HuH-7 (cell line): ENCODE data around the gene TRIM14.
"Not testable (repeated sequence)": the region's sequence is repeated elsewhere in the genome, so short reads cannot be mapped to it uniquely, and the experiment has no call there.

ENCODE experiments used
- DNase-seq: peaks from one replicate; pipeline ENCODE4 v3.0.0; 2011; ENCODE audit warnings: low spot score

Gene TRIM14

DNA sequence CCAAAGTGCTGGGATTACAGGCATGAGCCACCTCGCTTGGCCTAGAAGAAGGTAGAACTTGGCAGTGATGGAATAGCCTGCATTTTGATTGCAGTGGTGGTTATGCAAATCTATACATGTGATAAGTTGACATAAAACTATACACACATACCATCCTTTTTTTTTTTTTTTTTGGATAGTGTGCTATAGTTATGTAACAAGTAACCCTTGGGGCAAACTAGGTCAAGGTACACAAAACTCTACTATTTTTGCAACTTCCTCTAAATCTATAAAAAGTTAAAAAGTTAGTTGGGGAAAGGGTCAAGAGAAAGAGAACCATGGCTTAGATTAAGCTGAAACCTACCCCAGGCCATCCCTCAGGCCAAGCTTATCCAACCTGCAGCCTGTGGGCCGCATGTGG lies 11.1 kb downstream of the TRIM14 start:
- no peak for DNase-seq

DNA sequence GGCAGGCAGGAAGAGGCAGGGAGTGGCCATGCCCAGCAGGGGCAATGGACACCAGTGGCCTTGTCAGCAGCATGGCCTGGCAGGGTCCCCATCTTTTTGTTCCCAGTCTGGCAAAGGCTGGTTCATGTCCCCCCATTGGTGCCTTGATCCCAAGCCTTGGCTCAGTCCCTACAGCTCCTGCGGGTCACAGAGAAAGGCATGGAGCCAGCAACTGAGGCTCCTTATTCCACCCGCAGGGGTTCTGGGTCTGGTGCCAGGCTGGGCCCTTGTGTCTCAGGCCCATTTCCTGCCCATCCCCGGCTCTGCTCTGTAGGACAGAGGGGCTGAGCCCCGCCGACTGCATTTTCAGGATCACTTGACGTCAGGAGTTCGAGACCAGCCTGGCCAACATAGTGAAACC lies 14.0 kb downstream of the TRIM14 start:
- DNase-seq: no peak

DNA sequence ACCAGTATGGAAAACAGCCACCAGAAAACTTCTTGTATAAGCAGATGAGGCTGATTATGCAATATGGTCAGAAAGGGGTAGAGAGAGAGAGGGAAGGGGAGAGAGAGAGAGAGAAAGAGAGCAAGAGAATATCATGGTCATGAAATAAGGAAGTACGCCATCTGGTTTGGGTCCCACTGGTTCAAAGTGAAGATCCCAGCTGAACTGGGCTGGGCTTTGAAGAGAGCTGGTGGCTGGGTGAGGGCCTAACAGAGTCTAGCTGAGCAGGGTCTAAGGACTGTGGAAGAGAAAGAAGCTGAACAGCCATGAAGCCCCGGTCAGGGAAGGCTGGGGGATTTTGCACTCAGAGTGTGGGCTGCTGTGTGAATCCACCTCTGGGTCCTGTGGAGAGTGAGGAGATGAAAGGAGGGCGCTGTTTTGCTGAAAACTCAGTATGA lies 14.6 kb downstream of the TRIM14 start:
- no peak for DNase-seq

DNA sequence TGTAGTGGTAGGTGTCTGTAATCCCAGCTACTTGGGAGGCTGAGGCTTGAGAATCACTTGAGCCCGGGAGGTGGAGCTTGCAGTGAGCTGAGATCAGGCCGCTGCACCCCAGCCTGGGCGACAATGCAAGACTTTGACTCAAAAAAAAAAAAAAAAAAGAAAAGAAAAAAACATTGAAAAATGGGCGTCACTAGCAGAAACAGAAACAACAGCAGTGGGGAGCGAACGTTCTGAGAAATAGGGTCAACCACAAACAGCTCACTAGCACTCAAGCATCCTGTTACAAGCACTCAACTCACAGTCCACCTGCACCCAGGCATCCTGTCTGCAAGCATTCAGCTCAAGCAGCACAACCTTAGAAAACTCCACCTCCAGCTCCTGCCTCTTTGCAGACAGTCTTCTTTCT lies 17.2 kb downstream of the TRIM14 start:
- DNase-seq: no peak

DNA sequence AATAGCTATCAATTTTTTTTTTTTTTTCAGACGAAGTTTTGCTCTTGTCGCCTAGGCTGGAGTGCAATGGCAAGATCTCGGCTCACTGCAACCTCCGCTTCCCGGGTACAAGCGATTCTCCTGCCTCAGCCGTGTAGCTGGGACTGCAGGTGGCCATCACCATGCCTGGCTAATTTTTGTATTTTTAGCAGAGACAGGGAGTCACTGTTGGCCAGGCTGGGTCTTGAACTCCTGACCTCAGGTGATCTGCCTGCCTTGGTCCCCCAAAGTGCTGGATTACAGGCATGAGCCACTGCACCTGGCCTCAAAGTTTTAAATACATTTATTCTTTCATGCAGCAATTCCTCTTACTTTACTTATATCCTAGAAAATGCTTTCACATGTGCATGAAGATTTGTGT lies 17.6 kb downstream of the TRIM14 start:
- DNase-seq: no peak

DNA sequence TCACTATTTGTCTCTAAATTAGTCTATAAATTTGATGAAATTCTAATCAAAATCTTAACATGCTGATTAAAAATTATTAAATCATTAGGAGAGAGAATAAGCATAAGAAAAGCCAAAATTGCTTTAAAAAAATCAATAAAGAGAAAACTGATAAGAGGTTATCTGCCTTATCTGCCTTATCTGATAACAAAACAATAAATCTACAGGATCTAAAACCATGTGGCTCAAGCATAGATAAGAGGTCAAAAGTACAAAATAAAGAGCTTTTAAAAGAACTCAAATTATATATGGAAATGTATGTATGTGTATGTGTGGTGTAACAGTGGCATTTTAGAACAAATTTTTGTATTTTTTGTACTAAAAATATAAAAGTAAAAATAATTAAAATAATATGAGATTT lies 18.6 kb downstream of the TRIM14 start:
- DNase-seq: no peak

DNA sequence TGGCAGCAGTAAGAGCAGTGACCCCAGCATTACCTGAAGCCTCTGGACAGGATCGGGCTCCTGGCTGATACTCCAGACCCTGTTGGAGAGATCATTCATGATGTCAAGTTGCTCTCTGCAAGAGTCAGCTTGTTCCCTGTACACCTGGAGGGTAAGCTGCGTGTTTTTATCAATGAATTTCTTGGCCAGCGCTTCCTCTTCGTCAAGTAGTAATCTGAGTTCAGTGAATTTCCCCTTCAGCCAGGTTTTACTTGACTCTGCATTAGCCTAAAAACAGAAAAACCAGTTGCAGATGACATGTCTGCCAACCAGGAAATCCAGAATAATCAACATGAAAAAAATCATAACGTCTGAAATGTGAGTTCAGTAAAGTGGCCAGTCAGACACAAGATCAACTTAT lies 19.1 kb downstream of the TRIM14 start:
- DNase-seq: no peak

DNA sequence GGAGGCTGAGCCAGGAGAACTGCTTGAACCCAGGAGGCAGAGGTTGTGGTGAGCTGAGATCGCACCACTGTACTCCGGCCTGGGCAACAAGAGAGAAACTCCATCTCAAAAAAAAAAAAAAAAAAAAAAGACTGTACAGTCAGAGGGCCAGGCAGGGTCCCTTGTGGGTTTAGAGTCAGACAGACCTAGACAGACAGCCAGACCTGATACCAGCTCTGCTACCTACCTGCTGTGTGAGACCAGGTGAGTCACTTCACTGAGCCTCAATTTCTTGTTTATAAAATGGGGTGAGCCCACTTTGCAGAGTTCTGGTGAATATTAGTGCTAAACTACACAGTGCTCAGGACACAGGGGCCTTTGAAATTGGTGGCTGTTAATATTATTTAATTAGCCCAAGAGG lies 19.7 kb downstream of the TRIM14 start:
- DNase-seq: no peak

DNA sequence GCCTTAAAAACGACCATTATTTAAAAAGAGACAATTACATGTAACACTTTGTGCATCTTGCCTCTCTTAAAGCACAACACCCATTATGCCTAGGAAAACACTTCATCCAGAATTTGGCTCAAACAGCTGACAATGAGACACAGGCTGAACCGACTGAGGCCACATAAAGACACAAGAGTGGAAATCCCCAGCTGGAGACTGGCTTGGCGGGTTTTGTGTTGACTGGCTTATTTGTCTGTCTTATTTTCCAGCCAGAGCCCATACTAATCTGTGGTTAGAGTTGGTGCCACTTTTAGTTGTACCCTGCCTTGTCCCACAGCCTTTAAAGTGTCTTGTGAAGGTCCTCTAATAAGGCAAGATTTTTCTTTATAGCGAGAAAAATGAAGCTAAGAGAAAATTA lies 21.2 kb downstream of the TRIM14 start:
- no peak for DNase-seq

DNA sequence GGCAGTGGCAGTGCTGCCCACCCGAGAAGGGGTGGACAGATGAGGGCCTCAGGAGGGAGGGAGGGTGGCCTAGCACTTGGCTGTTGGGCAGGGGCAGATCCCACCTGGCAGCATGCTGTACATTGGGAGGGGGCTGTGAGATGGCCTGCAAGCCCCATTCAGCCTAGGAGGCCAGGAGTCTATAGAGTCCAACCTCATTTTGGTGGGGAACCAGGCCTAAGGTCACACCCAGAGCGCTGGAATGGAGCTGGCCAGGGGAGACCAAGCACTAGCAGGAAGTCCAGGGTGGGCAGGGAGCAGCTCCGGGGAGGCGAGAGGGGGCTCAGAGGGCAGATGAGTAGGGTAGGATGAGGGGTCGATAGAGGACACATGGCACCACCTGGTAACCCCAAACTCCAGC lies 22.9 kb downstream of the TRIM14 start:
- no peak for DNase-seq

DNA sequence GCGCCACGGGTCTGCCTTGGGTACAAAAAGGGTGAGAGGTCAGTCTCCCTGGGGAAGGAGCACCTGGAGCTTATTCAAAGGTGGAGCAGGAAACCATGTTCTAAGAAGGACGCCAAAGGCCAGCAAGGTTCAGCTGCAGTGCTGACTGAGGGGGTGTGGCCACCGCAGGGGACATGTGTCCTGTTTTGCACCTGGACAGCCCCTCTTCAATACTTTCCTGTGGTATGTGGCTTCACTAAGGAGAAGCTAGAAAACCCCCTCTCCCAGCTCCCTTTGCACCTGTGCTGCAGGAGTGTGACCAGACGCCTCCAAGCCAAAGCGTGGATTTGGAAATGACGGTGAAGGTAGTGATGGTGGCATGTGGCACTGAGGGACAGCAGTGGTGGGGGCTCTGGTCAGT lies 23.6 kb downstream of the TRIM14 start:
- no peak for DNase-seq

DNA sequence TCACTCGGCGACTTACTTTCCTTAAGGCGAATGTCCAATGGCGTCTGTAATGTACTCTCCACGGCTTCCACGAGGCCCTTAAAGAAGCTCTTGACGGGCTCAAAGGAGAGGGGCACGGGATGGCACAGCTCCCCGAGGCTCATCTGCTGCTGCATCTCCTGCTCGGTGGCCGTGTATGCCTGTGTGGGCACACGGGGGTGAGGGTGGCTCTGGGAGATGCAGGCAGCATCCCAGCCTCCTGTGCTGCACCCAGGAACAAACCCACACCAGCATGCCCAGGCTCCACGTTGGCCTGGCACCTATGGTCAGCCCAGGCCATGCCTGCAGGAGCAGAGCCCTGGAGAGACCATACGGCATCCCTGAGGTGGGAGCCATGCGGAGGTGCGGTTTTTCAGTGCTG lies 24.2 kb downstream of the TRIM14 start:
- DNase-seq: no peak

DNA sequence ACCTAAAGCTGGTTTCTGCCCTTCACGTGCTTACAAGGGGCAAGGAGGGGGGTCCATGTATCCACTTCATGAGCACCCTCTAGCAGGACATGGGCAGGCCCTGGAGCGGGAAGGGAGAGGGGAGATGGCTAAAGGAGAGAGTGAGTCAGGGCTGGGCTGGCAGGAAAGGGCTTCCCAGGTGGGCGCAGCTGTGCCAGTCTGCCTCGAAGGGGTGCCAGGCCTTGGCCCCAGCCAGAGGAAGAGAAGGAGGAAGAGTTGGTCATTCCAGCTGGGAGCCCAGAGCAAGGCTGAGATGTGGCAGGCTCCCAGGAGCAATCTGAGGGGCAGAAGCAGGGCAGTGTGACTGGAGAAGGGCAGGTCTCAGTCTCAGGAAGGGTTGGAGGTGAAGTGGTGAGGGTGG lies 24.7 kb downstream of the TRIM14 start:
- DNase-seq: no peak

DNA sequence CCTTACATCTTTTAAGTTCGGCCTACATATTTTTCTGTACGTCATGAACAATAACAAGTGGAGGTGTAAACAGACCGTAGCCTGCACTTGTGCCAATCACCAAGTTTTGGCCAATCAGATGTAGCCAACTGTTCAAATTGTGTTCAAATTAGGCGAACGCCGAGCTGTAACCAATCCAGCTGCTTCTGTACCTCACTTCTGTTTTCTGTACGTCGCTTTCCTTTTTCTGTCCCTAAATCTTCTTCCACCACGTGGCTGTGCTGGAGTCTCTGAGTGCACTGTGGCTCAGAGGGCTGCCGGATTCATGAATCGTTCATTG lies 26.4 kb downstream of the TRIM14 start:
- DNase-seq: no peak

DNA sequence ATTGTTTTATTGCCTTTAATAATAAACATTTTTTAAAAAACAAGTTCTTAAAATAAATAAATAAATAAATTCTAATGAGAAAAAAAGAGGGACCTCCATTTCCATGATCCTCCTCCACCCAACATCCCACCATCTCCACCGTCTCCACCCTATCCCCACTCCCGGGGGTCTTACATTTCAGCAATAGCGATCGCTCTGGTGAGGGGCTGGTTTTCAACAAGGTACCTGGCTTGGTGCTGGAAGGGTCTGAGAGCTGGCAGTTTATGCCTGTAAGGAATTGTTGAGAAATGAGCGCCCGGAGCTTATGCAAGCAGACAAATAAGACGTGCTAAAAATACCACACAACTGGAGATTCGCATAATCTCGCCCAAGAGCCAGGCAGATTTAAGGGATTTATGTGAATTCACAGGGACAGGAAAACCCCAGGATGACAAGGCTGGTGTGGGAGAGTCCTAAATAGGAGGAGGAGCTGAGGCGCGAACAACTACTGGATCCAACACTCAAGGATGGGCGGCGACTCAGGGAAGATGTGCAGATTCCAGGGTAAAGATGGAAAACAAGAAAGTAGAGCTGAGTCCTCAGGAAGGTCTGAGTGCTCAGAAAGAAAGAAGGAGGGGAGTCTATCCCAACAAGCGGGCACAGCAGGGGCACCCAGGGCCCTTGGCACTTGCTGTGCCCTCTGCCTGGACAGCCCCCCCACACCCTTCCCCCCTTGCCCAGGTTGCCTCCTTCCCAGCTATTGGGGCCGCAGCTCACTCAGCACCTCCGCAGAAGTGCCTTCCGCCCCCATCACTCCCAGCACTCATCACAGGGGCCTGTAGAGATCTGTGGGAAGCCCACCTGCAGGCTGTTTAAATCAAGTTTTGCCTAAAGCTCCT lies 27.0 kb downstream of the TRIM14 start:
- DNase-seq: no peak

DNA sequence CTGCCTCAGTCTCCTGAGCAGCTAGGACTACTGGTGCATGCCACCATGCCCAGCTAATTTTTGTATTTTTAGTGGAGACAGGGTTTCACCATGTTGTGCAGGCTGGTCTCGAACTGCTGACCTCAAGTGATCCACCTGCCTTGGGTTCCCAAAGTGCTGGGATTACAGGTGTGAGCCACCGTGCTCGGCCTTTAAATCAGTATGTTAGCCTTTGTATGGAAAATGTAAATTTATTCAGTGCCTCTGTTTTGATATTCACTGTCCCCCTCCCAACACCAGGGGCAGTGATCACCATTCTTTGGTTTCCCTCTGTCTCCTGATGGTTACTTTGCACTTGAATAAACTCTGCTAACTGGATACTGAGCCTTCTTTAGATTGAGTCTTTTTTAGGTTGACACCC lies 28.3 kb downstream of the TRIM14 start:
- not testable (repeated sequence) for DNase-seq

DNA sequence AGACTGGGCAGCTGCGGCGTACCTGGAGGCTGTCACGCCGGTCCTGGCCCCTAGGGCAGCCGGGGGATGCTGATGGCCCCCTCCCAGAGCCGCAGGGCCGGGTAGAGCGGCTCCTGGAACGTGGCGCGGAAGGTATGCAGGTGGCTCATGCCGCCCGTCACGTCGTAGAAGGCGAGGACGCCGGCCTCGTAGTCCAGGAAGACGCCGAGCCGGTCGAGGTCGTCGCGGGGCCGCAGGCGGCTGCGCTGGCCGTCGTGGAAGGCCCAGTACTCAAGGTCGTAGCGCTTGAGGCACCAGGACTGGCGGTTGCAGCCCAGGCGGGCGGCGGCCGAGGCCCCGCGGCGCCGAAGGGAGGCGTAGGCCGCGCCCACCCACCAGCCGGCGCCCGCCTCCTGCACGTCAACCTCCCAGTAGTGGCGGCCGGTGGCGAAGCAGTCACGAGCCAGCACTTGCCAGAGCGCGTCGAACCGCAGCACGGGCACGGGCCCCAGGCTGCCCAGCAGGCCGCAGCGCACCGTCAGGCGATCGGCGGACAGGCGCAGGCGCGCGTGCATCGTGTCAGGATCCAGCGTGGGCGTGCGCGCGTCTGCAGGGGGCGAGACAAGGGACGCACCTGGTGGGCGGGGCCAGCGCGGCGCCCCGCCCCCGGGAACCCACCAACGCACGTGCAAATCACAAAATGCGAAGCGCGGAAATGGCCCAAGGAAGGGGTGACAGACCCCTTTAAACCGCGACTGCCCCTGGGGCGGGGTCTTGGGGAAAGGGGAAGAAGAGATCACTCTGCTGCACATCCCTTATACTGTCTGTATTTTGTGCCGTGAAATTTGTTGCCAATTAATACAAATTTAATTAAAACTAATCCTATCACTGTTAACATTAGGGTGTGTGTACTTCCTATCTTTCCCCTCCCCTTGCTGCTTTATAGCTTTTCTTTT lies 31.3 kb downstream of the TRIM14 start:
- DNase-seq: no peak

DNA sequence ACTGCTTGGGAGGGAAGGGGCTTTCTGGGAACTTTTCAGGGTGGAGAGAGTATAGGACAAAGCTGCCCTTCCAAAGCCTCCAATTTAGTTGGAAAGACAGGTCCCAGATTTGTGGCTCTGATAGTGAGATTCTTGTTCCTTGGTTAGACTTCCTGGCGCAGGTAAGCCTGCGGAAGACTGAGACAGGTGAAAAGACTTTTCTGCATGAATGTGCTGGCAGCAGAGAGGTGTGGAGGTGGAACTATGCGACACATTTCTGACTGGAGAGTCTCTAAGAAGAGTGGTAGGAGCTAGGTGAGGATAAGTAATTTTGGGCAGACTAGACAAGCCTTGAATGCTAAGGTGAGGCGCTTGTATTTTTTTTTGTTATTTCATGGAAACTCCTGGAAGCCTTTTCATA lies 32.6 kb downstream of the TRIM14 start:
- DNase-seq: no peak

DNA sequence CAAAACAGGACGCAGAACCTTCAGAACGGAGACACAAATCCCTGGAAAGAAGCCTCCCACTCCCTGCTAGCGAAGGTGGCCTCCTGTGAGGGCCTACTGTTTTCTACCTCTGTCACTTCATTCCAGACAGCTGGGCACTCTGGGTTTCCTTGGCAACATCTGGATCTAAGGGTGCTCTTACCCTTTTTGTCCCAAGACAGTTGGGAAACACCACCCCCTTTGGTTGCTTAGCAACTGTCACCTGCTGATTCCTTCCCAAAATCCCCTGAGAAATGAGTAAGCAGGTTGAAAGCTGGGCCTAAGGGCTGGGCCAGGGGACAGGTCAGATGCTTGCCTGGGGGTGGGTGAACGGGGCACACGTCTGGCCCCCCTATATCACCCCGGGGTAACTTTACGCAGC lies 33.1 kb downstream of the TRIM14 start:
- no peak for DNase-seq

DNA sequence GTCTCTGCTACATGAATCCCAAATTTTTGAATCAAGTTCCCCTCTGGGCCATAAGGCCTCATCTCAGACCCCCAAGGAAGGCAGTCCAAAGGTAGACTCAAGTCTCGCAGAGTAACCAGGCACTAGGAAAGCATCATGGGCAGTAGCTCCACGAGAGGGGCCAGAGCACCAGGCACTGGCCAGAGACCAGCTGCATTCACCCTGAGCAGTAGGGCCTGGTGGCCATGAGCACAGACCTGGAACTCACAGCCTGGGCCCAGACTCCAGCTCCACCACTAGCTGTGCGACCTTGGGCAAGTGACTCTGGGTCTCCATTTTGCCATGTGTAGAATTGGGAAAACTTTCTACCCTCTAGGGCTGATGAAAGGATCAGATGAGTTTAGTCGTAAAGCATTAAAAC lies 34.0 kb downstream of the TRIM14 start:
- no peak for DNase-seq

DNA sequence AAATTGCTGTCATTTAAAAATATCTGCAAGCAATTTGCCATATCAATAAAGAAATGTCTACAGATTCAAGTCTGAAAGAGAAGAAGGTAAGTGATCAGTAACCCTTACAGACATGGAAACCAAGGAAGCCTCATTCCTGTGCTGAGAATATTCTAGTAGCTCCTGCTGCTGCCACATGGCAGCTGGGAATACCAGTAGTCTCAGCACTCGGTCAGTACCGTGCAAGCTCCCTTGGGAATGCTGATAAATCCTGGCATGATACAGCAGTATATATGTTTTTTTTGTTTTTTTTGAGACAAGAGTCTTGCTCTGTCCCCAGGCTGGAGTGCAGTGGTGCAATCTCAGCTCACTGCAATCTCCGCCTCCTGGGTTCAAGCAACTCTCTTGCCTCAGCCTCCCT lies 34.6 kb downstream of the TRIM14 start:
- no peak for DNase-seq

DNA sequence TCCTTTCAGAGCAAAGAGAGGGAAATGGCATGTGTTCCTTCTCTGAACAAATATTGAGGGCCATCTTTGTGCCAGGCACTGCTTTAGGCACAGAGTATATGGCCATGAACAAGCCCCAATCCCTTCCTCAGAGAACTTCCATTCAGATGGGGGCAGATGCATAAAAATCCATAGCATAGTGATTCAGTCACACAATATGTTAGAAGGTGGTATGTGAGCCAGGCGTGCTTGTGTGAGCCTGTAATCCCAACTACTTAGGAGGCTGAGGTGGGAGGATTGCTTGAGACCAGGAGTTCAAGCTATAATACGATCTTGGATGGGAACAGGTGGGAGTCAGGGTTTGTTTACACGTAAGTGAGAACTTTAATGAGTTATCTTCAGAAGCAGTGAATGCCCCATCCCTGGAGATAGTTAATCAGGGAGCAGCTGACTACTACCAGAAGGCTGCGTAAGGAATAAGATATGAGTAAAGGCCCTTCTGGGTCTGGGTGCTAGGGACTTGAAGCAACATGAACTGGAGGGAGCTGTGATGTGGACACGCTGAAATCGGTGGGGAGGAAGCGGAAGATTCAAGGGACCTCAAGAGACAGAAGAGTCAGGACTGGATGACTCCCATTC lies 35.3 kb downstream of the TRIM14 start:
- DNase-seq: no peak

DNA sequence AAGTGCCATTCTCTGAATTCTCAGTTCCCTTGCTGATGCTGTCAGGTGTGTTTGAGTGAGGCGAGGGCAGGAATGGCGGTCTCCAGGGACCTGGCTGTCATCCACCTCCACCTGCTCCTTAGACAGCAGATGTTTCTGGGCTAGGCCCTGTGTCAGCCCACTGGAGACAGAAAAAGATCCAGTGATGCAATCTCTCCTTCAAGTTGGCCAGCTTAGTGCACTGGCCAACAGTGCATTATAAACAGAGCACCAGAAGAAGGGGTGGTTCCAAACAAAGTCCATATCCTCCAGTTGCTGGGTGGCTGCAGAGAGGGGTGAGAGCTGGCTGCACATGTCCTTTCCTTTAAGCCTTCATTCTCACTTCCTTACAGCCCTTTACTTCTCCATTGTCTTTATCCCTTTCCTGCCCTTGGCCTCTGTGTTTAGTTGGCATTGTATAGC lies 35.9 kb downstream of the TRIM14 start:
- DNase-seq: no peak
